DND-41 (cell line): ENCODE data around the gene GRIN2A.

Experiments
- ATAC-seq: fragments of 200-7000 bp; cut with Tn5 transposase; 3 replicates; pipeline ENCODE4 v1.9.1; 2021; ENCODE audit warnings: low read depth; ENCODE audit not compliant: insufficient read depth
- DNase-seq: peaks from one replicate; pipeline ENCODE4 v3.0.0-alpha.2; 2020
- H2AFZ ChIP-seq: 2 replicates; pipeline ENCODE4 v1.6.0; 2012; ENCODE audit warnings: low read depth, low read length
- H3K27ac ChIP-seq: 2 replicates; pipeline ENCODE4 v1.5.1; 2012; ENCODE audit warnings: low read length, inconsistent platforms
- H3K27me3 ChIP-seq: fragments of 200-600 bp; sonication (generic); 2 replicates; pipeline ENCODE4 v1.6.0; 2012; ENCODE audit warnings: low read length, mild to moderate bottlenecking, inconsistent platforms; ENCODE audit not compliant: insufficient read depth, poor library complexity
- H3K36me3 ChIP-seq: 2 replicates; pipeline ENCODE4 v1.5.1; 2012; ENCODE audit warnings: low read length, inconsistent platforms; ENCODE audit not compliant: insufficient read depth
- H3K4me1 ChIP-seq: 2 replicates; pipeline ENCODE4 v1.5.1; 2012; ENCODE audit warnings: mild to moderate bottlenecking, low read length; ENCODE audit not compliant: insufficient read depth
- H3K4me2 ChIP-seq: 2 replicates; pipeline ENCODE4 v1.6.0; 2012; ENCODE audit warnings: mild to moderate bottlenecking, moderate library complexity, low read length, inconsistent platforms; ENCODE audit not compliant: insufficient read depth
- H3K4me3 ChIP-seq, 2 experiments: fragments of 200-600 bp in 1 of 2; shearing (Covaris generic) in 1 of 2; 2 replicates each; pipeline ENCODE4 v1.5.1; 2012 to 2016; ENCODE audit warnings: inconsistent platforms in 2 of 2, low read length in 2 of 2, mild to moderate bottlenecking in 2 of 2, low read depth in 1 of 2, moderate library complexity in 1 of 2
- H3K79me2 ChIP-seq: 2 replicates; pipeline ENCODE4 v1.6.0; 2012; ENCODE audit warnings: low read length, inconsistent platforms; ENCODE audit not compliant: insufficient read depth
- H3K9ac ChIP-seq: 2 replicates; pipeline ENCODE4 v1.6.0; 2012; ENCODE audit warnings: low read depth, mild to moderate bottlenecking, inconsistent platforms, low read length, moderate library complexity
- H3K9me3 ChIP-seq: 2 replicates; pipeline ENCODE4 v1.5.1; 2012; ENCODE audit warnings: low read length, moderate library complexity, mild to moderate bottlenecking, inconsistent platforms; ENCODE audit not compliant: insufficient read depth, severe bottlenecking
- H4K20me1 ChIP-seq: 2 replicates; pipeline ENCODE4 v1.6.0; 2012; ENCODE audit warnings: low read length; ENCODE audit not compliant: insufficient read depth
- EZH2 ChIP-seq: IDR thresholded peaks from 3 replicates; pipeline ENCODE4 v1.6.1; 2012; ENCODE audit warnings: borderline replicate concordance, low read depth, mild to moderate bottlenecking, moderate library complexity, low read length, inconsistent platforms; ENCODE audit not compliant: severe bottlenecking
- TF ChIP-seq, protein P1 (sequence below): IDR thresholded peaks from 2 replicates; pipeline ENCODE4 v1.5.1; 2012; ENCODE audit warnings: borderline replicate concordance, low read length, moderate library complexity, mild to moderate bottlenecking; ENCODE audit not compliant: poor library complexity, severe bottlenecking; ENCODE audit errors: extremely low read depth

The GRIN2A gene

GRCh38 chr16:9946022-9946720 is 236.1 kb downstream of the GRIN2A start:
- Histone ChIP-seq H3K9ac (no peak overlapping the region), H3K79me2 (no peaks in the 10 kb centered on the region)
- no peak for ATAC-seq

DNA sequence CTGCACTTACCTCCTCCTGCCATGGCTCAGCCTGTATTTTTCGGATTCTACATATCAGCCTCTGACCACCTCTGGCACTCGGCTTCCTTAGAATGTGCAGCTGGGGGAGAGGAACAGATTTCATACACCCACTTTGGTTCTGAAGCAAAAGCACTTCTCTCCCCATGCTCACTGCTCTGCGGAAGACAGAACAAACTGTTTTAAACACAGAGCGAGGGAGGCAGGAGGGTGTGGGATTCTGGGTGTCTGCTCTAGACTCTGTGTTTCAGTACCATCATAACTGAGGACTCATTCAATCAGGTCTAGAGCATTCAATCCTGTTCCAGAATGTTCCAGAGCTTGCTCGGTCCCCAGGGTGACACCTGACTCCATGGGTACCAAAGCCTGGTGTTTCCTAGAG is 239.1 kb downstream of the GRIN2A start:
- Histone ChIP-seq H3K79me2 (no peaks in the 10 kb centered on the region), H3K4me1 (no peaks in the 10 kb centered on the region), H3K9ac (no peak overlapping the region), H3K27ac (no peak overlapping the region), H3K4me3 (no peak overlapping the region), H4K20me1 (no peaks in the 10 kb centered on the region), H2AFZ (no peak overlapping the region), H3K36me3 (no peaks in the 10 kb centered on the region), H3K4me2 (no peak overlapping the region), H3K9me3 (no peaks in the 10 kb centered on the region), H3K27me3 (no peaks in the 10 kb centered on the region)
- DNase-seq (no peak), ATAC-seq (no peak)
- TF ChIP-seq EZH2, result no peak
- TF ChIP-seq, protein P1, sequence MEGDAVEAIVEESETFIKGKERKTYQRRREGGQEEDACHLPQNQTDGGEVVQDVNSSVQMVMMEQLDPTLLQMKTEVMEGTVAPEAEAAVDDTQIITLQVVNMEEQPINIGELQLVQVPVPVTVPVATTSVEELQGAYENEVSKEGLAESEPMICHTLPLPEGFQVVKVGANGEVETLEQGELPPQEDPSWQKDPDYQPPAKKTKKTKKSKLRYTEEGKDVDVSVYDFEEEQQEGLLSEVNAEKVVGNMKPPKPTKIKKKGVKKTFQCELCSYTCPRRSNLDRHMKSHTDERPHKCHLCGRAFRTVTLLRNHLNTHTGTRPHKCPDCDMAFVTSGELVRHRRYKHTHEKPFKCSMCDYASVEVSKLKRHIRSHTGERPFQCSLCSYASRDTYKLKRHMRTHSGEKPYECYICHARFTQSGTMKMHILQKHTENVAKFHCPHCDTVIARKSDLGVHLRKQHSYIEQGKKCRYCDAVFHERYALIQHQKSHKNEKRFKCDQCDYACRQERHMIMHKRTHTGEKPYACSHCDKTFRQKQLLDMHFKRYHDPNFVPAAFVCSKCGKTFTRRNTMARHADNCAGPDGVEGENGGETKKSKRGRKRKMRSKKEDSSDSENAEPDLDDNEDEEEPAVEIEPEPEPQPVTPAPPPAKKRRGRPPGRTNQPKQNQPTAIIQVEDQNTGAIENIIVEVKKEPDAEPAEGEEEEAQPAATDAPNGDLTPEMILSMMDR, result no peak

More at GRCh38 chr16:9946022-9946720, 236.1 kb downstream of the GRIN2A start:
- Histone ChIP-seq H3K27ac (no peak overlapping the region), H3K4me1 (no peaks in the 10 kb centered on the region), H3K36me3 (no peaks in the 10 kb centered on the region), H3K9me3 (no peaks in the 10 kb centered on the region), H3K4me3 (no peak overlapping the region), H3K27me3 (no peaks in the 10 kb centered on the region), H4K20me1 (no peaks in the 10 kb centered on the region), H3K4me2 (no peak overlapping the region), H2AFZ (no peak overlapping the region)
- TF ChIP-seq, protein P1, result no peak
- TF ChIP-seq EZH2, result no peak
- DNase-seq, result no peak

DNA sequence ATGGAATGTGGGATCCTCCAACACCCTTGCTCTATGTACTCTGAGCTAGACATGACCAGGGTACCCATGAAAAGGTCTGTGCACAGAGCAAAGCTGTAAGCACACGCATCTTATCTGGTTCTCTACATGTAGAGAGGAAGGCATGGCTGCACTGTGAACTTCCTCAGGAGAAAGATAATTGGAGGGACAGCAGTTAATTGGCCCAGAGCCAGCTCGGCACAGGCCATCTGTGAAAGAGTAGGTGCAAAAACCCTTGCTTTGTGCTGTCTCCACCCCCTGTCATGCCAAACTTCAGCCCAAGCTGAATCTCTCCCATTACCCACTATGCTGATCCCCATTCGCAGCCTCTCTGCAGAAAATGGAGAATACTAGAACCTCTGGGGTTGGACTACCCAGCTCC is 241.0 kb downstream of the GRIN2A start:
- Histone ChIP-seq H4K20me1 (no peaks in the 10 kb centered on the region), H3K79me2 (no peaks in the 10 kb centered on the region), H3K4me1 (no peaks in the 10 kb centered on the region), H3K9me3 (no peaks in the 10 kb centered on the region), H3K9ac (no peak overlapping the region), H3K4me2 (no peak overlapping the region), H3K36me3 (no peaks in the 10 kb centered on the region), H3K27ac (no peak overlapping the region), H3K4me3 (no peak overlapping the region), H2AFZ (no peak overlapping the region), H3K27me3 (no peaks in the 10 kb centered on the region)
- no peak for ATAC-seq
- no peak for DNase-seq
- TF ChIP-seq, protein P1, result no peak
- no peak for TF ChIP-seq EZH2
